ENCODE data around the gene SPOCK1.

SPOCK1 gene

GRCh38 chr5:137359941-137360340, 139.2 kb downstream of the SPOCK1 start:
- TF ChIP-seq GATA3 (IDR thresholded peaks at IDR 0.05; ENCODE audit: low read depth, low read length) (no peak), GATA2 (IDR thresholded peaks at IDR 0.05; ENCODE audit: low read depth, low read length) (no peak)

- TF ChIP-seq GATA2 (IDR thresholded peaks at IDR 0.05; ENCODE audit: low read depth, low read length), result no peak
- TF ChIP-seq GATA3 (IDR thresholded peaks at IDR 0.05; ENCODE audit: low read depth, low read length), result no peak
Observed at GRCh38 chr5:137357436-137357835, 141.7 kb downstream of the SPOCK1 start.

- TF ChIP-seq GATA3 (IDR thresholded peaks at IDR 0.05; ENCODE audit: low read depth, low read length), result no peak
- TF ChIP-seq GATA2 (IDR thresholded peaks at IDR 0.05; ENCODE audit: low read depth, low read length), result no peak
Observed at GRCh38 chr5:137356127-137356526, 143.0 kb downstream of the SPOCK1 start.

- TF ChIP-seq GATA2 (IDR thresholded peaks at IDR 0.05; ENCODE audit: low read depth, low read length) (no peak), GATA3 (IDR thresholded peaks at IDR 0.05; ENCODE audit: low read depth, low read length) (no peak)
Observed at GRCh38 chr5:137355708-137356107, 143.4 kb downstream of the SPOCK1 start.

- TF ChIP-seq GATA3 (IDR thresholded peaks at IDR 0.05; ENCODE audit: low read depth, low read length), result no peak
- TF ChIP-seq GATA2 (IDR thresholded peaks at IDR 0.05; ENCODE audit: low read depth, low read length), result no peak
Observed at GRCh38 chr5:137352095-137352494, 147.0 kb downstream of the SPOCK1 start.

GRCh38 chr5:137350791-137351190, 148.3 kb downstream of the SPOCK1 start:
- TF ChIP-seq GATA3 (IDR thresholded peaks at IDR 0.05; ENCODE audit: low read depth, low read length) (no peak), GATA2 (IDR thresholded peaks at IDR 0.05; ENCODE audit: low read depth, low read length) (no peak)

GRCh38 chr5:137348759-137349158, 150.4 kb downstream of the SPOCK1 start:
- TF ChIP-seq GATA2 (IDR thresholded peaks at IDR 0.05; ENCODE audit: low read depth, low read length) (no peak), GATA3 (IDR thresholded peaks at IDR 0.05; ENCODE audit: low read depth, low read length) (no peak)

GRCh38 chr5:137347865-137348264, 151.3 kb downstream of the SPOCK1 start:
- no peak for TF ChIP-seq GATA2 (IDR thresholded peaks at IDR 0.05; ENCODE audit: low read depth, low read length)
- TF ChIP-seq GATA3 (IDR thresholded peaks at IDR 0.05; ENCODE audit: low read depth, low read length), result no peak

GRCh38 chr5:137346281-137346680, 152.8 kb downstream of the SPOCK1 start:
- TF ChIP-seq GATA3 (IDR thresholded peaks at IDR 0.05; ENCODE audit: low read depth, low read length) (no peak), GATA2 (IDR thresholded peaks at IDR 0.05; ENCODE audit: low read depth, low read length) (no peak)

- no peak for TF ChIP-seq GATA2 (IDR thresholded peaks at IDR 0.05; ENCODE audit: low read depth, low read length)
- TF ChIP-seq GATA3 (IDR thresholded peaks at IDR 0.05; ENCODE audit: low read depth, low read length), result no peak
Observed at GRCh38 chr5:137345396-137345795, 153.7 kb downstream of the SPOCK1 start.

GRCh38 chr5:137344723-137345322, 154.3 kb downstream of the SPOCK1 start:
- TF ChIP-seq GATA2 (IDR thresholded peaks at IDR 0.05; ENCODE audit: low read depth, low read length) (no peak), GATA3 (IDR thresholded peaks at IDR 0.05; ENCODE audit: low read depth, low read length) (no peak)

- TF ChIP-seq GATA3 (IDR thresholded peaks at IDR 0.05; ENCODE audit: low read depth, low read length) (no peak), GATA2 (IDR thresholded peaks at IDR 0.05; ENCODE audit: low read depth, low read length) (no peak)
Observed at GRCh38 chr5:137344021-137344420, 155.1 kb downstream of the SPOCK1 start.

- TF ChIP-seq GATA3 (IDR thresholded peaks at IDR 0.05; ENCODE audit: low read depth, low read length) (no peak), GATA2 (IDR thresholded peaks at IDR 0.05; ENCODE audit: low read depth, low read length) (no peak)
Observed at GRCh38 chr5:137342764-137343163, 156.4 kb downstream of the SPOCK1 start.

- no peak for TF ChIP-seq GATA3 (IDR thresholded peaks at IDR 0.05; ENCODE audit: low read depth, low read length)
- TF ChIP-seq GATA2 (IDR thresholded peaks at IDR 0.05; ENCODE audit: low read depth, low read length), result no peak
Observed at GRCh38 chr5:137341831-137342230, 157.3 kb downstream of the SPOCK1 start.

GRCh38 chr5:137340881-137341280, 158.2 kb downstream of the SPOCK1 start:
- TF ChIP-seq GATA3 (IDR thresholded peaks at IDR 0.05; ENCODE audit: low read depth, low read length) (no peak), GATA2 (IDR thresholded peaks at IDR 0.05; ENCODE audit: low read depth, low read length) (no peak)

All from SH-SY5Y (cell line).